HL-60 (cell line): Measurements from ENCODE around the gene TSPAN18.

Experiments
- CTCF ChIP-seq: IDR thresholded peaks from one replicate; pipeline ENCODE4 v1.5.1; 2011; ENCODE audit warnings: low read length, control low read depth, inconsistent platforms; ENCODE audit not compliant: insufficient read depth
- POLR2AphosphoS5 ChIP-seq: IDR thresholded peaks from 2 replicates; pipeline ENCODE4 v1.6.1; 2012; ENCODE audit warnings: low read depth

GRCh38 chr11:44940404-44940803 is 213.6 kb downstream of the TSPAN18 start:
- TF ChIP-seq CTCF (no peak), POLR2AphosphoS5 (no peak)
